Mesendoderm (in vitro differentiated cells): ENCODE data around the gene FPR3. TPM values are rescaled to one million over a fixed set of nuclear protein-coding genes. Genes with fewer than 3 reads are reported as not detected.

ENCODE experiments used
- DNase-seq: peaks from one replicate; pipeline ENCODE4 v3.0.0; 2013
- H2AK5ac ChIP-seq: 2 replicates; pipeline ENCODE4 v1.6.1; 2013; ENCODE audit warnings: low read length, inconsistent platforms
- H2BK120ac ChIP-seq: 2 replicates; pipeline ENCODE4 v1.6.1; 2013; ENCODE audit warnings: low read depth, mild to moderate bottlenecking, low read length, moderate library complexity, mixed read lengths
- H2BK15ac ChIP-seq: replicated peaks from 2 replicates; pipeline ENCODE4 v1.6.1; 2013; ENCODE audit warnings: low read depth, mild to moderate bottlenecking, moderate library complexity
- H2BK5ac ChIP-seq: 2 replicates; pipeline ENCODE4 v1.6.1; 2013; ENCODE audit warnings: low read length, inconsistent platforms
- H3K18ac ChIP-seq: 2 replicates; pipeline ENCODE4 v1.6.1; 2013; ENCODE audit warnings: mild to moderate bottlenecking, low read length, mixed read lengths
- H3K23ac ChIP-seq: one replicate; pipeline ENCODE4 v1.6.1; 2013; ENCODE audit warnings: low read length
- H3K27ac ChIP-seq: 2 replicates; pipeline ENCODE4 v1.5.1; 2013; ENCODE audit warnings: low read depth, mild to moderate bottlenecking, inconsistent platforms, low read length, moderate library complexity
- H3K27me3 ChIP-seq: 2 replicates; pipeline ENCODE4 v1.6.1; 2013; ENCODE audit warnings: low read length, control low read depth, mild to moderate bottlenecking, inconsistent platforms; ENCODE audit not compliant: insufficient read depth, poor library complexity
- H3K36me3 ChIP-seq: 2 replicates; pipeline ENCODE4 v1.6.1; 2013; ENCODE audit warnings: low read length, inconsistent platforms; ENCODE audit not compliant: control insufficient read depth, insufficient read depth
- H3K4ac ChIP-seq: one replicate; pipeline ENCODE4 v1.6.1; 2013; ENCODE audit warnings: low read depth, mild to moderate bottlenecking, low read length, moderate library complexity
- H3K4me1 ChIP-seq: 2 replicates; pipeline ENCODE4 v1.6.1; 2013; ENCODE audit warnings: low read depth, low read length, inconsistent platforms; ENCODE audit not compliant: control insufficient read depth
- H3K4me2 ChIP-seq: 2 replicates; pipeline ENCODE4 v1.6.1; 2013; ENCODE audit warnings: low read length
- H3K4me3 ChIP-seq: 2 replicates; pipeline ENCODE4 v1.5.1; 2013; ENCODE audit warnings: mild to moderate bottlenecking, low read length
- H3K56ac ChIP-seq: one replicate; pipeline ENCODE4 v1.6.1; 2013; ENCODE audit warnings: low read length
- H3K79me1 ChIP-seq: 2 replicates; pipeline ENCODE4 v1.6.1; 2013; ENCODE audit warnings: low read length, inconsistent platforms
- H3K79me2 ChIP-seq: 2 replicates; pipeline ENCODE4 v1.6.1; 2013; ENCODE audit warnings: mild to moderate bottlenecking, low read length; ENCODE audit not compliant: control insufficient read depth, insufficient read depth
- H3K9ac ChIP-seq: 2 replicates; pipeline ENCODE4 v1.6.1; 2013; ENCODE audit warnings: low read length, inconsistent platforms
- H4K5ac ChIP-seq: one replicate; pipeline ENCODE4 v1.6.1; 2013; ENCODE audit warnings: low read length
- H4K8ac ChIP-seq: one replicate; pipeline ENCODE4 v1.6.1; 2013; ENCODE audit warnings: low read depth, mild to moderate bottlenecking, control low read depth, low read length, moderate library complexity
- WGBS: extraction: QIAGEN DNeasy Blood & Tissue Kit; methylation state at CpG from one replicate; pipeline ENCODE4 v1.1.7; 2013; ENCODE audit warnings: low lambda C conversion rate, missing lambda C conversion rate; ENCODE audit not compliant: insufficient coverage; ENCODE audit errors: extremely low coverage; 5-methylcytosine and 5-hydroxymethylcytosine counted together
- polyA plus RNA-seq, 2 experiments: library from polyadenylated mRNA; stranded (reverse); fragments of 200-250 nt; gene quantifications; one replicate each; pipeline ENCODE4 v1.2.3, GENCODE V29; 2013

The FPR3 gene, protein sequence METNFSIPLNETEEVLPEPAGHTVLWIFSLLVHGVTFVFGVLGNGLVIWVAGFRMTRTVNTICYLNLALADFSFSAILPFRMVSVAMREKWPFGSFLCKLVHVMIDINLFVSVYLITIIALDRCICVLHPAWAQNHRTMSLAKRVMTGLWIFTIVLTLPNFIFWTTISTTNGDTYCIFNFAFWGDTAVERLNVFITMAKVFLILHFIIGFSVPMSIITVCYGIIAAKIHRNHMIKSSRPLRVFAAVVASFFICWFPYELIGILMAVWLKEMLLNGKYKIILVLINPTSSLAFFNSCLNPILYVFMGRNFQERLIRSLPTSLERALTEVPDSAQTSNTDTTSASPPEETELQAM
- 0.01 TPM for polyA plus RNA-seq (2013, experiment 1 of 2)
- not detected for polyA plus RNA-seq (2013, experiment 2 of 2)

GRCh38 chr19:51794885-51795490 lies at the start of gene FPR3:
FPR3 (plus strand) TSS chr19:51795157; CDS start chr19:51823749, 28,592 bp downstream.
- no peaks in the 10 kb centered on the region for H3K79me2 ChIP-seq
- H3K27me3 ChIP-seq = no peaks in the 10 kb centered on the region
- H4K5ac ChIP-seq = no peak within 1 kb of the TSS
- no peaks in the 10 kb centered on the region for H3K36me3 ChIP-seq
- H3K9ac ChIP-seq = no peak within 1 kb of the TSS
- no peaks in the 10 kb centered on the region for H3K4me1 ChIP-seq
- H3K4ac ChIP-seq = no peak within 1 kb of the TSS
- H3K23ac ChIP-seq = no peak within 1 kb of the TSS
- no CpG with 5 or more reads among the region's 2 CpGs for WGBS
- no peak within 1 kb of the TSS for H3K4me3 ChIP-seq
- H4K8ac ChIP-seq = no peak within 1 kb of the TSS
- no peak within 1 kb of the TSS for H2BK120ac ChIP-seq
- H3K79me1 ChIP-seq = no peaks in the 10 kb centered on the region
- no peak within 1 kb of the TSS for H2AK5ac ChIP-seq
- no peak within 1 kb of the TSS for H3K18ac ChIP-seq
- no peak for DNase-seq
- H2BK5ac ChIP-seq = no peak within 1 kb of the TSS
- H2BK15ac ChIP-seq = no peak within 1 kb of the TSS
- no peak within 1 kb of the TSS for H3K27ac ChIP-seq
- no peak within 1 kb of the TSS for H3K56ac ChIP-seq
- H3K4me2 ChIP-seq = no peak within 1 kb of the TSS

GRCh38 chr19:51746731-51747130 lies 48.2 kb upstream of the FPR3 start:
- Histone ChIP-seq H3K79me2 (no peaks in the 10 kb centered on the region), H3K79me1 (no peaks in the 10 kb centered on the region), H3K27ac (no peak overlapping the region), H3K4me1 (no peaks in the 10 kb centered on the region), H4K5ac (no peak overlapping the region), H3K18ac (no peak overlapping the region), H3K23ac (no peak overlapping the region), H3K4me2 (no peak overlapping the region), H3K9ac (no peak overlapping the region), H2BK15ac (no peak overlapping the region), H2BK5ac (no peak overlapping the region), H3K4me3 (no peak overlapping the region), H2AK5ac (no peak overlapping the region), H3K36me3 (no peaks in the 10 kb centered on the region), H4K8ac (no peak overlapping the region), H3K56ac (no peak overlapping the region), H3K4ac (no peak overlapping the region), H3K27me3 (no peaks in the 10 kb centered on the region), H2BK120ac (no peak overlapping the region)
- no peak for DNase-seq
- no CpG with 5 or more reads among the region's 7 CpGs for WGBS

GRCh38 chr19:51749979-51750378 lies 45.0 kb upstream of the FPR3 start:
- H4K5ac ChIP-seq = no peak overlapping the region
- H3K79me1 ChIP-seq = no peaks in the 10 kb centered on the region

DNA sequence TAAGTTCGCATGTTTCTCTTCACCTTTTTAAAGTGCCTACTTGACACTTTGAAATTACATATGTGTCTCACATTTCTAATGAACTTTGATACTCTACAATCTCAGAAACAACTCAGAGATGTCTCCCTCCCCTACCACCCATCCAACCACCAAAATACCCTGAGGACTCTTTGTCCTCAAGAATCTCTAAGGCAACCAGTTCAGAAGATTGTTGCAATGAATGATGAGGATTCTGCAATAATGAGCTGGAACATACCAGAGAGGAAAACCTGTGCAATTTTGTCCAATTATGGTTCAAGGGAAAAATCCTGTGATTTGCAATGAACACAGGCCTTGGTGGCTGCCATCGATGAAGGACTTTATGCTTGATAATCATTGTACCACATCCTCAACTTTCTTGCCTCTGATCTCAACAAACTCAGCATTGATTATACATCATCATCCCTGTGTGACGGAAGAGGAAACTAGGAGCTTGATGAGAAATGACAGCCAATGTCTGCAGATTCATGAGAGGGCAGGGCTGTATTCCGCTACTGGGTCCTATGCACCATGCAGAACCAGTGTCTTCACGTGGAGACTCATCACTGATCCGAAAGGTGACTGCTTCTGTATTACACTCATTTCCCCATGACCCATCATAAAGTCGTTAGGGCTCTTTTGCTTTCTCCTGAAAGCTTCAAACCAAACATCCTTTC lies 44.4 kb upstream of the FPR3 start:
- Histone ChIP-seq H3K79me2 (no peaks in the 10 kb centered on the region), H3K4ac (no peak overlapping the region), H2BK5ac (no peak overlapping the region), H3K36me3 (no peaks in the 10 kb centered on the region), H3K27ac (no peak overlapping the region), H2BK120ac (no peak overlapping the region), H3K79me1 (no peaks in the 10 kb centered on the region), H3K4me3 (no peak overlapping the region), H2AK5ac (no peak overlapping the region), H3K23ac (no peak overlapping the region), H4K8ac (no peak overlapping the region), H3K27me3 (no peaks in the 10 kb centered on the region), H3K4me1 (no peaks in the 10 kb centered on the region), H3K56ac (no peak overlapping the region), H3K9ac (no peak overlapping the region), H2BK15ac (no peak overlapping the region), H3K18ac (no peak overlapping the region), H3K4me2 (no peak overlapping the region), H4K5ac (no peak overlapping the region)
- no CpG with 5 or more reads among the region's 7 CpGs for WGBS
- DNase-seq = no peak

More at GRCh38 chr19:51749979-51750378, 45.0 kb upstream of the FPR3 start:
- no peak overlapping the region for H3K4ac ChIP-seq
- H2BK120ac ChIP-seq = no peak overlapping the region
- H3K9ac ChIP-seq = no peak overlapping the region
- no peak overlapping the region for H3K18ac ChIP-seq
- H3K27ac ChIP-seq = no peak overlapping the region
- no peak overlapping the region for H4K8ac ChIP-seq
- H2BK5ac ChIP-seq = no peak overlapping the region
- no peak overlapping the region for H3K23ac ChIP-seq
- no peaks in the 10 kb centered on the region for H3K36me3 ChIP-seq
- WGBS = no CpG with 5 or more reads among the region's 4 CpGs
- H3K4me1 ChIP-seq = no peaks in the 10 kb centered on the region
- H3K27me3 ChIP-seq = no peaks in the 10 kb centered on the region
- no peak overlapping the region for H3K4me2 ChIP-seq
- no peak overlapping the region for H3K4me3 ChIP-seq
- no peak overlapping the region for H3K56ac ChIP-seq
- no peaks in the 10 kb centered on the region for H3K79me2 ChIP-seq
- no peak overlapping the region for H2BK15ac ChIP-seq
- no peak for DNase-seq
- no peak overlapping the region for H2AK5ac ChIP-seq

DNA sequence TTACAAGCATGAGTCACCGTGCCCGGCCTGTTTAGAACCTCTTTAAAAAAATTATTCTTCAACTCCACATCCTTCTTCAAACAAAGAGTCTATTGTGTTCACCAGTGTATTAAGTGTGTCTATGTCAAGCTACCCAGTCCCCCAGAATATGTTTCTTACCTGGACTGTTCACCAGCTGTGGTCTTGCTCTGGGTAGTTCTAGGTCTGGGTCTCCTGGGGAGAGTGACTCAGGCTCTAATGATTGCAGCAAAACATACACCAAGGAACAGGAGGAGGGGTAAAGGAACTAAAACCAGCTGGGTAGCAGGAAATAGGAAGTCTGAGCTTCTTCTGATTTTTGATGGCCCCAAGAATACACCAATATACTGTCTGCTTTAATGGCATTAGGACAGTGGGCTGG lies 43.3 kb upstream of the FPR3 start, which contains the start of gene FPR1:
FPR1 (minus strand) TSS at position 224 of the 400 bp plus-strand sequence. CDS start 4,884 bp downstream, outside the sequence.
- Histone ChIP-seq H2BK5ac (no peak within 1 kb of the TSS), H3K4me1 (no peaks in the 10 kb centered on the region), H3K79me2 (no peaks in the 10 kb centered on the region), H3K36me3 (no peaks in the 10 kb centered on the region), H3K9ac (no peak within 1 kb of the TSS), H4K8ac (no peak within 1 kb of the TSS), H3K27ac (no peak within 1 kb of the TSS), H2AK5ac (no peak within 1 kb of the TSS), H3K4me2 (no peak within 1 kb of the TSS), H3K4me3 (no peak within 1 kb of the TSS), H2BK120ac (no peak within 1 kb of the TSS), H3K56ac (no peak within 1 kb of the TSS), H3K4ac (no peak within 1 kb of the TSS), H2BK15ac (no peak within 1 kb of the TSS), H3K23ac (no peak within 1 kb of the TSS), H3K18ac (no peak within 1 kb of the TSS), H3K79me1 (no peaks in the 10 kb centered on the region), H4K5ac (no peak within 1 kb of the TSS), H3K27me3 (no peaks in the 10 kb centered on the region)
- WGBS = no CpG with 5 or more reads among the region's 2 CpGs
- DNase-seq = no peak
